ENCODE data around the gene TMEM207. TPM values are rescaled to one million over a fixed set of nuclear protein-coding genes. Genes with fewer than 3 reads are reported as not detected.

The TMEM207 gene
- polyA plus RNA-seq, 10 donors = not detected

DNA sequence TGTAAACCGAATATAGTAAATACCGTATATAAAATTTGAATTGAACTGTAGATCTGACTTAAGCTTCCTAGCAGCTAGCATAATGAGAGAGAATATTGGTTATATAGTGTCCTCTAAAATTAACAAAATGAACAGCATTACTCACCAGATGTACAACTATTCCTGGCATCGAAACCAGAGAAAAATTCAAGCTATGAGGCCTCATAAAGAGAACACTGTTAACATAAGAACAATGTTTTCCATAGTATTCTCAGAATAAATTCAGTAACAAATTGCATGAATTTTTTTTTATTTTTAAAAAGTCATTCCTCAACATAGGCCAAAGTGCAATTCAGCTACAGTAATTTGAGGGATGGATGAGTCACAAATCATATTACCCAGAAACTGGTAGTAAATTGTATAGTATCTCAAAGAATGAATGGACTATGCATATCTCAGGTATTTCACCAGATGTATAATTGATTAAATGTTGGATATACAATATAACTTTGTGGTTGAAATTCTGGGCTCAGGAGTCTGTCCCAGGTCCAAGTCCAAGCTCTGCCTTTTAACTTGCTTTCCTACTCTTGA lies 5.0 kb downstream of the TMEM207 start:
- no peak for DNase-seq

- no peak for DNase-seq
Observed at GRCh38 chr3:190444006-190444405, 5.7 kb downstream of the TMEM207 start.

DNA sequence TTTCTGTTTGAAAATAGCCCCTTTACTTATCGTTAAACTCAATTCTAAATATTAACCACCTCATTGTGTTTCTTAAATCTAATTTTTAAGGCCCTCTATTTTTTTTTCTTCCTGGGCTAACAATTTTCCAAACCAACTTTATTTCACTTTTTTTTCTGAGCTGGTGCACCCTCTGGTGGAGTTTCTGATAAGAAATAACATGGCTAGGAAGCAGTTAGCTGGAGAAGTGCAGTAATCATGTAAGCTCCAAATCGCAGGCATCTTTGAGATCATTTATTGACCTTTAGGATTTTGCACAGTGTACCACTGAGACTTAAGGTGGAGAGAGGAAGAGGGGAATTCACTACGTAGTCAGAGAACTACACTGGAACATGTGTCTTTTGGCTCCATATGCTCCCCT lies 6.4 kb downstream of the TMEM207 start:
- DNase-seq = no peak

DNA sequence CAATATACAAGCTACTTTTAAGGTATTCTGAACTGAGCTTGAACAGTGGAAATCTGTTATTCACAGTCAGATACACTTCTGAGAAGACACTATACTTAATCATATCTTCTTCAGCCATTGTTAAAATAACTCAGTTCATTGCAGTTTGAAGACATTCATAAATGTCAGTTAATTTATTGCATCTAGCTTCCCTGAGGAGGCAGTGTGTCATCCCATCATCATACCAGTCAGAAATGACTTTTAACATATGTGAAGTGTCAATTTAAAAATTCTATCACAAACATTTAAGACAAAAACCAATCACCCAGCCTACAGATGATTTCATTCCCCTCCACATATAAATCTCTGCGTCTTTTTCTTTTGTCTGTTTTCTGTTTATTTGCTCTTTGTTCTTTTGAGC lies 7.5 kb downstream of the TMEM207 start:
- no peak for DNase-seq

GRCh38 chr3:190436331-190436730 lies 13.4 kb downstream of the TMEM207 start:
- no peak for DNase-seq

GRCh38 chr3:190435618-190436017 lies 14.1 kb downstream of the TMEM207 start:
- no peak for DNase-seq

- DNase-seq = no peak
Observed at GRCh38 chr3:190433626-190434025, 16.1 kb downstream of the TMEM207 start.

GRCh38 chr3:190432216-190432615 lies 17.5 kb downstream of the TMEM207 start:
- DNase-seq = no peak

DNA sequence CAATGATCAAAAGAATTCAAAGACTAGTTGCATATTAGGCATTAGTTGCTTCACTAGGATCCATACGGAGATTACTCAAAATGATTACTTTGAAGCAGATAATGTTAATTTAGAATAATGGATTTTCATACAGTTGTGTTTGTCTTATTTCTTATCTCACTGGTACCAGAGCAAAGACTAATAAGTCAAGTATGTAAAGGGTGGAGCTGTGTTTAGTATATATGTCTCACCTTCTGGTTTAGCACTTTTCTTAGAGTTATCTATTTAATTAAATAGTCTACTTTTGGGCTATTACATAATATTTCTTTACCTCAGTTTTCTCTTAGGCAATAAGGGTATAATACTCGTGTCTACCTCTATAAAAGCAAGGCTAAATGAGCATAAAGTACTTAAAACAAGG lies 18.8 kb downstream of the TMEM207 start:
- DNase-seq = no peak

GRCh38 chr3:190429681-190430080 lies 20.0 kb downstream of the TMEM207 start:
- DNase-seq = peak in 1 of 3 donors; percentile 7

- no peak for DNase-seq
Observed at GRCh38 chr3:190426806-190427507, 22.7 kb downstream of the TMEM207 start.

DNA sequence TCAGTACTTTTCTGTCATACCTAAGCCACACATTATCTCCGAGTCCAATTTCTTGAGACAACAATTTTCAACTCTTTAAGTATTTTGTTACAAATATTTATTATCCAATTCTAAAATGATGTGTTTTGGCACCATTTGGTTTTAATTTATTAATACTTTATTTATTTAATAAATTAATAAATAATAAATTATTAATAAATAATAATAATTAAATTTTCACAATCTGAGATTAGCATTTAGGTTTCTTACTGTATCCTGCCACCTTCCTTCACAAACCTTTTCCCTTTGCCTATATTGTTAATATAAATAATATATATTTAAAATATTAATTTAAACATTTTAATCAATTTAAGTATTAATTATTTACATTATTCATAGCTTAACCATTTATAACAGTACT lies 23.9 kb downstream of the TMEM207 start:
- no peak for DNase-seq

GRCh38 chr3:190424478-190425439 lies 24.9 kb downstream of the TMEM207 start:
- DNase-seq = peak; percentile 41 to 67 (median 51)

DNA sequence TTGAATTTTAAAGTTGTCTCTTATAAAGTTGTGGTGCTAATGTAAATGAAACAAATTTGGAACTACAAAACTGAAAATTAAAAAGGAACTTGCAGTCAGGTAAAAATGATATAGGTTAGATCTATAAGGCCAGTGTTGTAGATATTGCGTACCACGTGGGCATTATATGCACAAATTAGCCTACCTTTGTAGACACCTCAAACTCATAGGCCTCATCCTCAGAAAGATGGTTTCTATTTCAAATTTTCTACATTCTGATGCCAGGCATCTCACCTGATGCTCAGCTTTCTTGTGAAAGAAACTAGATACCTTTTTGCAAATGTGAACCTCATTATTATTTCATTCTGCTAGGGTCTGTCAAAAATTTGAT lies 25.6 kb downstream of the TMEM207 start:
- DNase-seq = no peak

GRCh38 chr3:190414297-190414696 lies 35.4 kb downstream of the TMEM207 start:
- no peak for DNase-seq

- no peak for DNase-seq
Observed at GRCh38 chr3:190404715-190405114, 45.0 kb downstream of the TMEM207 start.

DNA sequence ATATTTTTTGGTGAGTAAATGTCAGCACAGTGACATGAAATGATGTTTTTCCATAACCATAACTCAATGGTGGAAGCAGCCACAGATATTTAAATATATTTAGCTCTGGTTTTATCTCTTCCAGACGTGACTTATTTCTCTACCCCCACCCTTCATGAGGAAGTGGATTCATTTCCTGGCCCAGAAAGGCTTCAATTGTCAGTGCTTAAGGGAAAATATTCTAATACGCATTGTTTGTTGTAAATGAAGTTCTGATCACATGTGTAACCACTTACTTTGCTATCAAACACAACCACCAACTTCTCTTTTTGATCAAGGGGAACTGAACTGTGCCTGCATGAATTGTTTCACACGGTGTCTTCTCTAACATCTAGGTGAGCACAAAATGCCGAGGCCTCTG lies 47.7 kb downstream of the TMEM207 start:
- DNase-seq = peak in 1 of 3 donors; percentile 18

DNA sequence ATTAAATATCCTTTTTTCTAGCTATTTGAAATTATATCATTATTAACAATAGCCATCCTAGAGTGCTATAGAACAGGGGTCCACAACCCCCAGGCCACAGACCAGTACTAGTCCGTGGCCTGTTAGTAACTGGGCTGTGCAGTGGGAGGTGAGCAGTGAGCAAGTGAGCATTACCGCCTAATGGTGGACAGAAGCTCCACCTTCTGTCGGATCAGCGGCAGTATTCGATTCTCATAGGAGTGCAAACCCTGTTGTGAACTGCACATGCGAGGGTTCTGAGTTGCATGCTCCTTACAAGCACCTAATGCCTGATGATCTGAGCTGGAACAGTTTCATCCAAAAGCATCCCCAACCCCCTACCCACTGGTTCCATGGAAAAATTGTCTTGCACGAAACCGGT lies 50.0 kb downstream of the TMEM207 start:
- no peak for DNase-seq

GRCh38 chr3:190397889-190398288 lies 51.8 kb downstream of the TMEM207 start:
- DNase-seq = no peak

- no peak for DNase-seq
Observed at GRCh38 chr3:190396001-190396400, 53.7 kb downstream of the TMEM207 start.

GRCh38 chr3:190388703-190389102 lies 61.0 kb downstream of the TMEM207 start:
- no peak for DNase-seq

DNA sequence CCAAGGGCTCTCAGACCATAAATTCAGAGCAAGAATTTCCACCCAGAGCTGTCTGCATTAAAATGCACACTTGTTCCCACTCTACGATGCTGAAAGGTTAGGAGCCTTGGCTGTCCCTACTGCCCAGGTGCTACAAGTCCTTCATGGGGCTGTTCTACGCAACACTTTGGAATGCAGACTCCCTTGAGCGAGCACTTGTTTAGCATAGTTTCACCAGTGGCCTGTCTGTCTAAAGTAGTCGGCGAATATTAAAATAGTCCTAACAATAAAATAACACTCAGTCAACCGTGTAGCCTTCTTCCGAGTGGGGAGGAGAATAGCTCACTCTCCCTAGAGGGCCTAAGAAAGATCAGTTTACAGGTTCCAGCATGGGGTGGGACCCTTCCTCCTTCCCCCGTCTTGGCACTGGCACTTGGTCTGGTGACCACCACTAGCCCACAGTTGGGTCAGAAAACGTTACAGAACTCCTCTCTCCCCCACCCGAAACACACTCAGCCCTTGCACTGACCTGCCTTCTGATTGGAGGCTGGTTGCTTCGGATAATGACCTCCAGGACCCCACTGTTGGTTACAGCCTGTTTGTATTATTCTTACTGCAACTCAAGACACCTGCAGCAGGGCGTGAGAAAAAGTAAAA lies 62.0 kb downstream of the TMEM207 start, which contains the start of gene CLDN16:
Gene CLDN16 (plus strand): TSS at position 586 of the 636 bp plus-strand sequence. CDS start 167 bp downstream, outside the sequence.
- DNase-seq = peak in 1 of 3 donors; percentile 23

Data from muscle of back (tissue), 11 donors.